Panc1 (cell line): ENCODE results near the gene DNAAF5. TPM values are rescaled to one million over a fixed set of nuclear protein-coding genes. Genes with fewer than 3 reads are reported as not detected.

Experiments
- ATAC-seq: fragments of 200-7000 bp; cut with Tn5 transposase; 2 replicates; pipeline ENCODE4 v1.9.1; 2020; ENCODE audit warnings: mild to moderate bottlenecking, moderate library complexity
- BruUV-seq: library from RNA; stranded (reverse); fragments of 400-500 nt; replicated peaks from 2 replicates; lab custom pipeline; 2021; lab: Mats Ljungman, UMichigan
- CTCF ChIA-PET: fragments of 300-600 bp; sonication (Branson Sonifier 250); formaldehyde crosslinking; loops from one replicate; lab custom pipeline; 2022; ENCODE audit warnings: antibody characterized with exemption; lab: Charles Lee
- POLR2A ChIA-PET: fragments of 300-600 bp; sonication (Branson Sonifier 250); formaldehyde crosslinking; loops from one replicate; lab custom pipeline; 2022; ENCODE audit warnings: antibody characterized with exemption; lab: Charles Lee
- DNase-seq: peaks from one replicate; pipeline ENCODE4 v3.0.0-alpha.2; 2010; ENCODE audit warnings: low read depth, low spot score
- H3K27ac ChIP-seq: 2 replicates; pipeline ENCODE4 v1.5.1; 2011; ENCODE audit warnings: mild to moderate bottlenecking, low read length, inconsistent platforms
- H3K27me3 ChIP-seq: fragments of 200-500 bp; sonication (Bioruptor generic); 2 replicates; pipeline ENCODE4 v1.6.0; 2014; ENCODE audit warnings: low read length, inconsistent platforms; ENCODE audit not compliant: control insufficient read depth, insufficient read depth
- H3K36me3 ChIP-seq: fragments of 200-500 bp; sonication (Bioruptor generic); 2 replicates; pipeline ENCODE4 v1.5.1; 2014; ENCODE audit warnings: inconsistent platforms, mild to moderate bottlenecking, low read length, moderate library complexity; ENCODE audit not compliant: control insufficient read depth, insufficient read depth
- H3K4me1 ChIP-seq: 2 replicates; pipeline ENCODE4 v1.5.1; 2011; ENCODE audit warnings: inconsistent platforms, mild to moderate bottlenecking, low read length, moderate library complexity; ENCODE audit not compliant: control insufficient read depth, insufficient read depth
- H3K4me3 ChIP-seq, 2 experiments: 2 replicates each; pipeline ENCODE4 v1.5.1; 2011 to 2012; ENCODE audit warnings: low read depth in 2 of 2, low read length in 2 of 2, mild to moderate bottlenecking in 2 of 2, inconsistent platforms in 1 of 2, moderate library complexity in 1 of 2
- H3K9me3 ChIP-seq: fragments of 200-500 bp; sonication (Bioruptor generic); 2 replicates; pipeline ENCODE4 v1.5.1; 2014; ENCODE audit warnings: low read depth, mild to moderate bottlenecking, inconsistent platforms, low read length, moderate library complexity; ENCODE audit not compliant: control insufficient read depth, insufficient read depth
- POLR2AphosphoS5 ChIP-seq: IDR thresholded peaks from 2 replicates; pipeline ENCODE4 v1.6.1; 2012; ENCODE audit warnings: mild to moderate bottlenecking, low read depth, low read length, moderate library complexity
- SIN3A ChIP-seq: IDR thresholded peaks from 2 replicates; pipeline ENCODE4 v1.6.1; 2012; ENCODE audit warnings: low read depth, mild to moderate bottlenecking, low read length, moderate library complexity, borderline replicate concordance; ENCODE audit not compliant: insufficient read depth
- TCF7L2 ChIP-seq: IDR thresholded peaks from 2 replicates; pipeline ENCODE4 v1.6.1; 2011; ENCODE audit warnings: mild to moderate bottlenecking, low read depth, low read length, inconsistent platforms
- in situ Hi-C: cut with HindIII; loops from 2 replicates; pipeline ENCODE4 v1.10.0; 2016; ENCODE audit warnings: low sequenced_read_pairs, low pct_unique_long_range_greater_than_20kb
- intact Hi-C: fragments of 100-400 bp; cut with micrococcal nuclease; formaldehyde crosslinking; loops from one replicate; pipeline ENCODE4 v1.10.0; 2022; ENCODE audit not compliant: unreplicated experiment
- total RNA-seq: library from RNA; stranded (reverse); gene quantifications from one replicate; pipeline ENCODE4 v1.2.1, GENCODE V29; 2021; ENCODE audit not compliant: unreplicated experiment
- TF ChIP-seq, protein P1 (sequence below): fragments of 450-650 bp; IDR thresholded peaks from 2 replicates; pipeline ENCODE4 v1.5.1; 2017; ENCODE audit warnings: mild to moderate bottlenecking
- TF ChIP-seq, protein P2 (sequence below), 2 experiments: IDR thresholded peaks; 2 replicates each; pipeline ENCODE4 v1.6.1; 2011 to 2012; ENCODE audit warnings: low read depth in 2 of 2, control low read depth in 1 of 2, low read length in 1 of 2, mild to moderate bottlenecking in 1 of 2, moderate library complexity in 1 of 2; ENCODE audit not compliant: insufficient read depth in 1 of 2

DNAAF5 gene
- total RNA-seq, 1 experiment from 2014 or later: 79.5 TPM

DNA sequence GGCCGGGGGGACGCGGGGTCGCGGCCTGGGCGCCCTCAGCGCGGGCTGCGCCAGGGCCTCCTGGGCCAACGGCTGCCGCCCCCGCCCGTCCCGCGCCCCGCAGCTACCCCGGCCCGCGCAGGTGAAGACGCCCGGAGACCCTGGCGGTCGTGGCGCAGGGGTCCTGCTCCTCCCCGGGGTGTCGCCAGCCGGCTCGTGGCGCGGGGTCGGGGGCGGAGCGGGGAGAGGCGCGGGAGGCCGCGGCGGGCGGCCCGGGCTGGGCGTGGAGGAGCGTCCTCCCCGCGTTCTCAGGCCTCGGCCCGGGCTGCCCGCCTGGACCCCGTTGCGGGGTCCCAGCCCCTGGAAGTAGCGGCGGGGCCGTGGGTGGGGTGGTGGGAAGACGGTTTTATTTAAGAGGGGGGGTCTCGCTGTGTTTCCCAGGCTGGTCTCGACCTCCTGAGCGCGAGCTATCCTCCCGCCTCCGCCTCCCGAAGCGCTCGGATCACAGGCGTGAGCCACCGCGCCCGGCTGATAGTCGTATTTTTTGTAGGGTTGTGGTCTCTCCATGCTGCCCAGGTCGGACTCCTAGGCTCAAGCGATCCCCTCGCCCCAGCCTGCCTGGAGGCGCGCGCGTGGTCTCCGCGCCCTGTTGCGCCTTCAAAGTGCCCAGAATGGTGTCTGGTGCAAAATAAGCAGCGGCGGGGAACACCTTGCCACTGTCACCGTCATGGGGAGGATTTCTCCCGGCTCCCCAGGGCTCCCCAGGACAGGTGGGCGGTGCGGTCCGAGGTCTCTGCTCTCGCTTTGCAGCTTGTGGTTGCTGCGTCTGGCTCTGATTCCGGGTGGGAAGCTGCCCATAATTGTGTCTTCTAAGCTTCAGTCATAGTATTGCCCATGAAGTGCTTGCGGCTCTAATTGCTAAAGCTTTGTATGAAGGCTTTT, 90.5 kb downstream of the DNAAF5 start:
- H3K4me1 ChIP-seq: peaks cover 26% of the 10 kb centered on the region
- in situ Hi-C loops: no loop called here

DNA sequence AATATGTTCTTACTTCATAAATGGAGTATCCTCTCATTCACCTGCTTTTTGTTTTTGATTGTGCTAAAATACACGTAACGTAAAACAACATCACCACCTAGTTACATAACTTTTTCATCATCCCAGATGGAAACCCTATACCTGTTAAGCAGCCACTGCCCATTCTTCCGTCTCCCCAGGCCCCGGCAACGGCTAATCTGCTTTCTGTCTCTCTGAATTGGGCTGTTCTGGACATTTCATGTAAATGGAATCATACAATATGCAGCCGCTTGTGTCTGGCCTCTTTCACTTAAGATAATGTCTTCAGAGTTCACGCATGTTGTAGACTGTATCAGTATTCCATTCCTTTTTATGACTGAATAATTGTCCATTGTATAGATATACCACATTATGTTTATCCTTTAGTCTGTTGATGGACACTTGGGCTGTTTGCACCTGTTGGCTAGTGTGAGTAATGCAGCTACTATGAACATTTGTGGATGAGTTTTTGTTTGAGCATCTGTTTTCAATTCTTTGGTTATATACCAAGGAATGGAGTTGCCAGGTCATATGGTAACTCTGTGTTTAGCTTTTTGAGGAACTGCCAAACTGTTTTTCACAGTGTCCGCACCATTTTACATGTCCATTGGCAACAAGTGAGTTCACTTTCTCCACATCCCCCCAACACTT, 91.7 kb downstream of the DNAAF5 start:
- Histone ChIP-seq H3K9me3 (no peaks in the 10 kb centered on the region), H3K4me1 (peaks cover 23% of the 10 kb centered on the region), H3K27me3 (no peaks in the 10 kb centered on the region), H3K4me3 (peak overlapping the region; percentile 80 to 90; a peak in 2 of 4 replicates), H3K36me3 (no peaks in the 10 kb centered on the region), H3K27ac (no peak overlapping the region)
- no peak for ATAC-seq
- TSS peak; percentile 71 for BruUV-seq
- POLR2A ChIA-PET: interaction anchor here (0.6 kb wide), 1 partner anchor 180 kb away, joined by 10 read pairs; no protein-coding TSS in a partner anchor
- TF ChIP-seq TCF7L2 (no peak), SIN3A (no peak), POLR2AphosphoS5 (no peak)
- TF ChIP-seq, protein P1, sequence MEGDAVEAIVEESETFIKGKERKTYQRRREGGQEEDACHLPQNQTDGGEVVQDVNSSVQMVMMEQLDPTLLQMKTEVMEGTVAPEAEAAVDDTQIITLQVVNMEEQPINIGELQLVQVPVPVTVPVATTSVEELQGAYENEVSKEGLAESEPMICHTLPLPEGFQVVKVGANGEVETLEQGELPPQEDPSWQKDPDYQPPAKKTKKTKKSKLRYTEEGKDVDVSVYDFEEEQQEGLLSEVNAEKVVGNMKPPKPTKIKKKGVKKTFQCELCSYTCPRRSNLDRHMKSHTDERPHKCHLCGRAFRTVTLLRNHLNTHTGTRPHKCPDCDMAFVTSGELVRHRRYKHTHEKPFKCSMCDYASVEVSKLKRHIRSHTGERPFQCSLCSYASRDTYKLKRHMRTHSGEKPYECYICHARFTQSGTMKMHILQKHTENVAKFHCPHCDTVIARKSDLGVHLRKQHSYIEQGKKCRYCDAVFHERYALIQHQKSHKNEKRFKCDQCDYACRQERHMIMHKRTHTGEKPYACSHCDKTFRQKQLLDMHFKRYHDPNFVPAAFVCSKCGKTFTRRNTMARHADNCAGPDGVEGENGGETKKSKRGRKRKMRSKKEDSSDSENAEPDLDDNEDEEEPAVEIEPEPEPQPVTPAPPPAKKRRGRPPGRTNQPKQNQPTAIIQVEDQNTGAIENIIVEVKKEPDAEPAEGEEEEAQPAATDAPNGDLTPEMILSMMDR: no peak
- no peak for DNase-seq
- intact Hi-C loops (no loop called here), in situ Hi-C loops (no loop called here)
- CTCF ChIA-PET: interaction anchor here (0.5 to 1.1 kb wide), 2 partner anchors 21 to 366 kb away, joined by 4 to 5 read pairs; no protein-coding TSS in a partner anchor

More for the DNA sequence above, 90.5 kb downstream of the DNAAF5 start:
- CTCF ChIA-PET: interaction anchor here (0.5 to 0.7 kb wide), 2 partner anchors 19 to 367 kb away, joined by 3 to 5 read pairs; no protein-coding TSS in a partner anchor
- H3K36me3 ChIP-seq: no peaks in the 10 kb centered on the region
- TF ChIP-seq SIN3A (no peak), POLR2AphosphoS5 (no peak), TCF7L2 (no peak)
- TF ChIP-seq, protein P2, sequence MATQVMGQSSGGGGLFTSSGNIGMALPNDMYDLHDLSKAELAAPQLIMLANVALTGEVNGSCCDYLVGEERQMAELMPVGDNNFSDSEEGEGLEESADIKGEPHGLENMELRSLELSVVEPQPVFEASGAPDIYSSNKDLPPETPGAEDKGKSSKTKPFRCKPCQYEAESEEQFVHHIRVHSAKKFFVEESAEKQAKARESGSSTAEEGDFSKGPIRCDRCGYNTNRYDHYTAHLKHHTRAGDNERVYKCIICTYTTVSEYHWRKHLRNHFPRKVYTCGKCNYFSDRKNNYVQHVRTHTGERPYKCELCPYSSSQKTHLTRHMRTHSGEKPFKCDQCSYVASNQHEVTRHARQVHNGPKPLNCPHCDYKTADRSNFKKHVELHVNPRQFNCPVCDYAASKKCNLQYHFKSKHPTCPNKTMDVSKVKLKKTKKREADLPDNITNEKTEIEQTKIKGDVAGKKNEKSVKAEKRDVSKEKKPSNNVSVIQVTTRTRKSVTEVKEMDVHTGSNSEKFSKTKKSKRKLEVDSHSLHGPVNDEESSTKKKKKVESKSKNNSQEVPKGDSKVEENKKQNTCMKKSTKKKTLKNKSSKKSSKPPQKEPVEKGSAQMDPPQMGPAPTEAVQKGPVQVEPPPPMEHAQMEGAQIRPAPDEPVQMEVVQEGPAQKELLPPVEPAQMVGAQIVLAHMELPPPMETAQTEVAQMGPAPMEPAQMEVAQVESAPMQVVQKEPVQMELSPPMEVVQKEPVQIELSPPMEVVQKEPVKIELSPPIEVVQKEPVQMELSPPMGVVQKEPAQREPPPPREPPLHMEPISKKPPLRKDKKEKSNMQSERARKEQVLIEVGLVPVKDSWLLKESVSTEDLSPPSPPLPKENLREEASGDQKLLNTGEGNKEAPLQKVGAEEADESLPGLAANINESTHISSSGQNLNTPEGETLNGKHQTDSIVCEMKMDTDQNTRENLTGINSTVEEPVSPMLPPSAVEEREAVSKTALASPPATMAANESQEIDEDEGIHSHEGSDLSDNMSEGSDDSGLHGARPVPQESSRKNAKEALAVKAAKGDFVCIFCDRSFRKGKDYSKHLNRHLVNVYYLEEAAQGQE (IDR thresholded peaks at IDR 0.05; ENCODE audit: insufficient read depth in 1 of 2, low read depth in 2 of 2, low read length in 1 of 2): no peak
- TF ChIP-seq, protein P1: no peak
- peak overlapping the region; percentile 77 for H3K27ac ChIP-seq
- POLR2A ChIA-PET: no interaction called here
- H3K4me3 ChIP-seq: peak overlapping the region; percentile 80 to 90
- intact Hi-C loops: no loop called here
- no peaks in the 10 kb centered on the region for H3K27me3 ChIP-seq
- ATAC-seq (peak; percentile 17), DNase-seq (no peak)
- no peaks in the 10 kb centered on the region for H3K9me3 ChIP-seq
- no TSS peak for BruUV-seq
